Activated B cell treated with CpG ODN at 0.5 μM for 24 hours (primary cell): ENCODE results near the gene SEPTIN5. TPM values are rescaled to one million over a fixed set of nuclear protein-coding genes. Genes with fewer than 3 reads are reported as not detected.

ENCODE experiments used
- ATAC-seq: fragments of 200-7000 bp; cut with Tn5 transposase; one replicate; pipeline ENCODE4 v1.10.0; 2021; ENCODE audit warnings: low read depth, mild to moderate bottlenecking, moderate library complexity
- CTCF ChIA-PET: fragments of 350-600 bp; sonication (Branson Sonifier 250); formaldehyde crosslinking; loops from one replicate; lab custom pipeline; 2021; ENCODE audit warnings: antibody characterized with exemption; lab: Charles Lee
- POLR2A ChIA-PET: fragments of 350-600 bp; sonication (Branson Sonifier 250); formaldehyde crosslinking; loops from one replicate; lab custom pipeline; 2021; ENCODE audit warnings: antibody characterized with exemption; lab: Charles Lee
- DNase-seq: peaks from one replicate; pipeline ENCODE4 v3.0.0; 2022
- H3K27ac Mint-ChIP-seq: one replicate; pipeline ENCODE4 v1.8.0; 2020; ENCODE audit warnings: mixed read lengths
- H3K27me3 Mint-ChIP-seq: one replicate; pipeline ENCODE4 v1.8.0; 2021; ENCODE audit warnings: mixed read lengths
- H3K36me3 Mint-ChIP-seq: one replicate; pipeline ENCODE4 v1.8.0; 2021; ENCODE audit warnings: low read depth, mixed read lengths
- H3K4me1 Mint-ChIP-seq: one replicate; pipeline ENCODE4 v1.8.0; 2021; ENCODE audit warnings: mixed read lengths
- H3K4me3 Mint-ChIP-seq: one replicate; pipeline ENCODE4 v1.8.0; 2020; ENCODE audit warnings: mild to moderate bottlenecking, mixed read lengths
- H3K9me3 Mint-ChIP-seq: one replicate; pipeline ENCODE4 v1.8.0; 2020; ENCODE audit warnings: mixed read lengths
- CTCF ChIP-seq: fragments of 200-600 bp; IDR thresholded peaks from one replicate; pipeline ENCODE4 v1.8.0; 2022; ENCODE audit warnings: antibody characterized with exemption, mild to moderate bottlenecking
- intact Hi-C: fragments of 100-400 bp; cut with micrococcal nuclease; formaldehyde crosslinking; loops from one replicate; pipeline ENCODE4 v1.15.1; 2024
- total RNA-seq: library from RNA; stranded (reverse); gene quantifications from 2 replicates; pipeline ENCODE4 v1.2.3, GENCODE V29; 2022

Gene SEPTIN5
- total RNA-seq, 1 donor from 2014 or later = not detected

- Mint-ChIP-seq H3K36me3 (no peaks in the 10 kb centered on the region), H3K27ac (no peak overlapping the region), H3K4me1 (no peaks in the 10 kb centered on the region), H3K9me3 (no peaks in the 10 kb centered on the region), H3K4me3 (no peak overlapping the region), H3K27me3 (no peaks in the 10 kb centered on the region)
- ATAC-seq (no peak), DNase-seq (no peak)
- ChIA-PET CTCF (no interaction called here), POLR2A (no interaction called here)
- TF ChIP-seq CTCF = no peak
- intact Hi-C loops = no loop called here
Measured at GRCh38 chr22:19704355-19705015, 9.8 kb upstream of the SEPTIN5 start.

- H3K27ac Mint-ChIP-seq = no peak overlapping the region
- intact Hi-C loops = no loop called here
- no peaks in the 10 kb centered on the region for H3K27me3 Mint-ChIP-seq
- ATAC-seq (no peak), DNase-seq (no peak)
- ChIA-PET POLR2A (no interaction called here), CTCF (no interaction called here)
- no peak for TF ChIP-seq CTCF
- no peak overlapping the region for H3K4me3 Mint-ChIP-seq
- no peaks in the 10 kb centered on the region for H3K4me1 Mint-ChIP-seq
- H3K36me3 Mint-ChIP-seq = no peaks in the 10 kb centered on the region
- H3K9me3 Mint-ChIP-seq = no peaks in the 10 kb centered on the region
Measured at GRCh38 chr22:19705181-19705934, 8.9 kb upstream of the SEPTIN5 start.

- Mint-ChIP-seq H3K9me3 (no peaks in the 10 kb centered on the region), H3K27ac (no peak overlapping the region), H3K4me1 (no peaks in the 10 kb centered on the region), H3K4me3 (no peak overlapping the region), H3K27me3 (no peaks in the 10 kb centered on the region), H3K36me3 (no peaks in the 10 kb centered on the region)
- POLR2A ChIA-PET = no interaction called here
- no peak for TF ChIP-seq CTCF
- no peak for DNase-seq
- intact Hi-C loops = no loop called here
- no peak for ATAC-seq
- CTCF ChIA-PET = no interaction called here
Measured at GRCh38 chr22:19706661-19707151, 7.6 kb upstream of the SEPTIN5 start.

- Mint-ChIP-seq H3K36me3 (no peaks in the 10 kb centered on the region), H3K4me1 (no peaks in the 10 kb centered on the region), H3K4me3 (no peak overlapping the region), H3K27me3 (peaks cover 4% of the 10 kb centered on the region), H3K9me3 (no peaks in the 10 kb centered on the region), H3K27ac (no peak overlapping the region)
- ChIA-PET CTCF (no interaction called here), POLR2A (no interaction called here)
- DNase-seq (no peak), ATAC-seq (no peak)
- TF ChIP-seq CTCF = no peak
- intact Hi-C loops = no loop called here
Measured at GRCh38 chr22:19707347-19708290, 6.7 kb upstream of the SEPTIN5 start.
